OCI-LY7 (cell line): ENCODE results near the gene NOD1. TPM values are rescaled to one million over a fixed set of nuclear protein-coding genes. Genes with fewer than 3 reads are reported as not detected.
A peak's percentile ranks its signal among the peaks of the same experiment; 100 is the strongest.

ENCODE experiments used
- BruUV-seq: library from RNA; stranded (reverse); fragments of 400-500 nt; replicated peaks from 2 replicates; lab custom pipeline; 2021; lab: Mats Ljungman, UMichigan
- CTCF ChIA-PET: fragments of 300-600 bp; sonication (Branson Sonifier 250); formaldehyde crosslinking; loops from one replicate; lab custom pipeline; 2022; ENCODE audit warnings: antibody characterized with exemption; ENCODE audit not compliant: unreplicated experiment; lab: Charles Lee
- POLR2A ChIA-PET: fragments of 300-600 bp; sonication (Branson Sonifier 250); formaldehyde crosslinking; loops from one replicate; lab custom pipeline; 2022; ENCODE audit warnings: antibody characterized with exemption; lab: Charles Lee
- DNase-seq: peaks from one replicate; pipeline ENCODE4 v3.0.0-alpha.2; 2015; ENCODE audit warnings: low spot score
- H2AFZ ChIP-seq: fragments of 200-600 bp; sonication (generic), shearing (Covaris generic); 2 replicates; pipeline ENCODE4 v1.6.1; 2014; ENCODE audit warnings: mild to moderate bottlenecking, antibody characterized with exemption, low read length, moderate library complexity
- H3K27ac ChIP-seq: fragments of 200-600 bp; sonication (generic); 2 replicates; pipeline ENCODE4 v1.5.1; 2014; ENCODE audit warnings: mixed run types, low read depth, mild to moderate bottlenecking, moderate library complexity, low read length, inconsistent platforms; ENCODE audit not compliant: poor library complexity, severe bottlenecking
- H3K36me3 ChIP-seq: fragments of 200-600 bp; sonication (generic); 2 replicates; pipeline ENCODE4 v1.6.1; 2014; ENCODE audit warnings: mild to moderate bottlenecking, antibody characterized with exemption, low read length, moderate library complexity, mixed read lengths; ENCODE audit not compliant: insufficient read depth
- H3K4me1 ChIP-seq: fragments of 200-600 bp; sonication (generic); 2 replicates; pipeline ENCODE4 v1.5.1; 2014; ENCODE audit warnings: mild to moderate bottlenecking, low read length; ENCODE audit not compliant: insufficient read depth, poor library complexity, severe bottlenecking
- H3K4me2 ChIP-seq: fragments of 200-600 bp; sonication (generic); 2 replicates; pipeline ENCODE4 v1.6.1; 2014; ENCODE audit warnings: mild to moderate bottlenecking, low read length
- H3K4me3 ChIP-seq: fragments of 200-600 bp; sonication (generic); 2 replicates; pipeline ENCODE4 v1.5.1; 2014; ENCODE audit warnings: mild to moderate bottlenecking, low read depth, low read length; ENCODE audit not compliant: poor library complexity, severe bottlenecking
- H3K79me2 ChIP-seq: fragments of 200-600 bp; sonication (generic); 2 replicates; pipeline ENCODE4 v1.6.1; 2016; ENCODE audit warnings: low read depth, mild to moderate bottlenecking, low read length, moderate library complexity, mixed read lengths; ENCODE audit not compliant: insufficient read depth
- H3K9me2 ChIP-seq: fragments of 200-600 bp; sonication (generic); 2 replicates; pipeline ENCODE4 v1.6.1; 2016; ENCODE audit warnings: mild to moderate bottlenecking, low read length, mixed read lengths; ENCODE audit not compliant: insufficient read depth
- H3K9me3 ChIP-seq: fragments of 200-600 bp; sonication (generic); 2 replicates; pipeline ENCODE4 v1.6.1; 2014; ENCODE audit warnings: mild to moderate bottlenecking, mixed run types, low read length, mixed read lengths
- H4K20me1 ChIP-seq: fragments of 200-600 bp; sonication (generic); 2 replicates; pipeline ENCODE4 v1.6.1; 2014; ENCODE audit warnings: mild to moderate bottlenecking, antibody characterized with exemption, low read length, moderate library complexity, mixed read lengths; ENCODE audit not compliant: insufficient read depth
- EZH2phosphoT487 ChIP-seq: fragments of 200-600 bp; sonication (generic); IDR thresholded peaks from 2 replicates; pipeline ENCODE4 v1.6.1; 2018; ENCODE audit warnings: low read depth, borderline replicate concordance, mild to moderate bottlenecking, mixed run types, antibody characterized with exemption, low read length, moderate library complexity, mixed read lengths
- intact Hi-C: fragments of 100-400 bp; cut with micrococcal nuclease; formaldehyde crosslinking; loops from one replicate; pipeline ENCODE4 v1.10.0; 2022; ENCODE audit not compliant: unreplicated experiment
- total RNA-seq, 2 experiments: library from RNA; depleted of rRNA in 1 of 2; stranded (reverse); fragments of >200 nt in 1 of 2; shearing (Covaris generic) in 1 of 2; gene quantifications; 2 replicates each; pipeline ENCODE4 v1.2.3, GENCODE V29; 2014 to 2022
- TF ChIP-seq, protein P1 (sequence below): fragments of 200-600 bp; sonication (generic); conservative IDR thresholded peaks from 2 replicates; pipeline ENCODE4 v1.5.1; 2014; ENCODE audit warnings: mild to moderate bottlenecking, antibody characterized with exemption, low read length, moderate library complexity, mixed read lengths

NOD1 gene
- total RNA-seq, 2 experiments from 2014 or later = 8.4 to 10.3 TPM

DNA sequence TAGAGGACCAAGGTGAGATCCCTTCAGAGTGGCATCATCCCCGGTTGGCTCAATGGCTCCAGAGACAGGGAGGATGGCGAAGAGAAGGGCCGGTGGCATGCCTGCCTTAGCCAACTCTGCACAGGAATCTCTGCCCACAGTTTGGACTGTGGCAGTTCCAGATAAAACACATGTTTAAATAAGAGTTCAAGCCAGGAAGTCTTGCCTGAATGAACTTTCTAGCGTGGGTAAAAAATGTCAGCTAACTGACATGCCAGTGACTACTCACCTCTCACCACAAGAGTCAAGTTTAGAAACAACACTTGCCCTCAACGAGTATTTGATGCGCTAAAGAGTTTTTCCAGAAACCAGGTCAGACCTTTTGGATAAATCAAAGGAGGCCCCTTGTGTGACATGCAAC lies 3.0 kb downstream of the NOD1 start:
- Histone ChIP-seq H3K36me3 (no peaks in the 10 kb centered on the region), H3K79me2 (no peaks in the 10 kb centered on the region), H3K27ac (no peak overlapping the region), H3K4me1 (peaks cover 78% of the 10 kb centered on the region), H2AFZ (peak overlapping the region; percentile 6; the same call in 1 of the 2 replicates), H3K9me2 (no peaks in the 10 kb centered on the region), H4K20me1 (no peaks in the 10 kb centered on the region), H3K9me3 (no peaks in the 10 kb centered on the region), H3K4me3 (peak overlapping the region; percentile 0), H3K4me2 (peak overlapping the region; percentile 40)
- ChIA-PET POLR2A (interaction anchor here (1.2 kb wide), 1 partner anchor 13 kb away, joined by 3 read pairs; no protein-coding TSS in a partner anchor), CTCF (no interaction called here)
- BruUV-seq = no TSS peak
- DNase-seq = peak; percentile 46
- TF ChIP-seq EZH2phosphoT487 = no peak
- TF ChIP-seq, protein P1, sequence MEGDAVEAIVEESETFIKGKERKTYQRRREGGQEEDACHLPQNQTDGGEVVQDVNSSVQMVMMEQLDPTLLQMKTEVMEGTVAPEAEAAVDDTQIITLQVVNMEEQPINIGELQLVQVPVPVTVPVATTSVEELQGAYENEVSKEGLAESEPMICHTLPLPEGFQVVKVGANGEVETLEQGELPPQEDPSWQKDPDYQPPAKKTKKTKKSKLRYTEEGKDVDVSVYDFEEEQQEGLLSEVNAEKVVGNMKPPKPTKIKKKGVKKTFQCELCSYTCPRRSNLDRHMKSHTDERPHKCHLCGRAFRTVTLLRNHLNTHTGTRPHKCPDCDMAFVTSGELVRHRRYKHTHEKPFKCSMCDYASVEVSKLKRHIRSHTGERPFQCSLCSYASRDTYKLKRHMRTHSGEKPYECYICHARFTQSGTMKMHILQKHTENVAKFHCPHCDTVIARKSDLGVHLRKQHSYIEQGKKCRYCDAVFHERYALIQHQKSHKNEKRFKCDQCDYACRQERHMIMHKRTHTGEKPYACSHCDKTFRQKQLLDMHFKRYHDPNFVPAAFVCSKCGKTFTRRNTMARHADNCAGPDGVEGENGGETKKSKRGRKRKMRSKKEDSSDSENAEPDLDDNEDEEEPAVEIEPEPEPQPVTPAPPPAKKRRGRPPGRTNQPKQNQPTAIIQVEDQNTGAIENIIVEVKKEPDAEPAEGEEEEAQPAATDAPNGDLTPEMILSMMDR = no peak
- intact Hi-C loops = no loop called here

DNA sequence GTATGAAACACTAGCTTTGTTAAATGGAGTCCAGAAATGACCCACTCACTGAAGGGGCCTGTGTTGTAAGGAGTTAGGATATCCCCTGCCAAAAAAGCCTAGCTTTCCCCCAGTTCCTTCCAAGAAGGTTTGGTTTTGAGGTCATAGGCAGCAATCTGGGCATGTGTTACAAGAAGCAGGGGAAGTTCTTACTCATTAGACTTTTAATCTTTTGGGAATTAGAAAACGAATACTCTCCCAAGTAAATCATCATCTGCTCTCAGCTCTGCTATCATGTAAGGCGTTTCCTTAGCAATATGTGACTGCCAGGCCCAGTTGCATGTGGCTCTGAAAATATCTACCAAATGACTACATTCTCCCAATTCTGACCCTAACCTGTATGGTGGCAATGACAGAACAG lies 3.7 kb downstream of the NOD1 start:
- intact Hi-C loops = no loop called here
- Histone ChIP-seq H3K9me2 (no peaks in the 10 kb centered on the region), H2AFZ (peak overlapping the region; percentile 2; the same call in 1 of the 2 replicates), H3K36me3 (no peaks in the 10 kb centered on the region), H3K4me2 (peak overlapping the region; percentile 52; the same call in 1 of the 2 replicates), H3K9me3 (no peaks in the 10 kb centered on the region), H3K27ac (no peak overlapping the region), H3K4me1 (peaks cover 78% of the 10 kb centered on the region), H4K20me1 (no peaks in the 10 kb centered on the region), H3K4me3 (no peak overlapping the region), H3K79me2 (no peaks in the 10 kb centered on the region)
- no peak for TF ChIP-seq EZH2phosphoT487
- TF ChIP-seq, protein P1 = no peak
- ChIA-PET POLR2A (interaction anchor here (1.0 to 1.7 kb wide), 2 partner anchors 9 to 11 kb away, joined by 6 to 11 read pairs; no protein-coding TSS in a partner anchor), CTCF (no interaction called here)
- BruUV-seq = no TSS peak
- DNase-seq = no peak

DNA sequence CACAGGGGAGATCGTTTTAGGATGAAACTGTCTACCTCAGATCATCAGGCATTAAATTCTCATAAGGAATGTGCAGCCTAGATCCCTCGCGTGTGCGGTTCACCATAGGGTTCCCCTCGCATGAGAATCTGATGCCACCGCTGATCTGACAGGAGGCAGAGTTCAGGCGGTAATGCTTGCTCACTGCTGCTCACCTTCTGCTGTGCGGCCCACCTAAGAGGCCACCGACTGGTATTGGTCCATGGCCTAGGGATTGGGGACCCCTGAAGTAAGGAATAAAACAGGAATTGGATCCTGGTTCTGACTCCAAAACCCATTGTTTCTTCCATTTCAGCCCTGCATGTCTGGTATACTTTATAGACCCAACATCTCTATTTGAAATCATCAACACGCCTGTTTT lies 4.1 kb downstream of the NOD1 start:
- Histone ChIP-seq H3K27ac (no peak overlapping the region), H3K79me2 (no peaks in the 10 kb centered on the region), H3K4me1 (peaks cover 77% of the 10 kb centered on the region), H4K20me1 (no peaks in the 10 kb centered on the region), H3K9me2 (no peaks in the 10 kb centered on the region), H3K36me3 (no peaks in the 10 kb centered on the region), H3K4me2 (peak overlapping the region; percentile 52), H3K4me3 (no peak overlapping the region), H3K9me3 (no peaks in the 10 kb centered on the region), H2AFZ (0 out of 2 replicates have a peak overlapping the region, but pooled peaks have one; percentile 2)
- no TSS peak for BruUV-seq
- no peak for DNase-seq
- TF ChIP-seq, protein P1 = no peak
- TF ChIP-seq EZH2phosphoT487 = no peak
- CTCF ChIA-PET = no interaction called here
- POLR2A ChIA-PET = interaction anchor here (1.0 to 1.7 kb wide), 4 partner anchors 8 to 292 kb away, joined by 3 to 11 read pairs (median 4); no protein-coding TSS in a partner anchor
- intact Hi-C loops = no loop called here
